ENCODE measurements around the gene EXT2. TPM values are rescaled to one million over a fixed set of nuclear protein-coding genes. Genes with fewer than 3 reads are reported as not detected.

EXT2 gene
- total RNA-seq, 3 donors from 2014 or later (not counting 1 experiment from before 2014, with no cell fraction given) = 44.2 to 50.3 (median 45.8) TPM

DNA sequence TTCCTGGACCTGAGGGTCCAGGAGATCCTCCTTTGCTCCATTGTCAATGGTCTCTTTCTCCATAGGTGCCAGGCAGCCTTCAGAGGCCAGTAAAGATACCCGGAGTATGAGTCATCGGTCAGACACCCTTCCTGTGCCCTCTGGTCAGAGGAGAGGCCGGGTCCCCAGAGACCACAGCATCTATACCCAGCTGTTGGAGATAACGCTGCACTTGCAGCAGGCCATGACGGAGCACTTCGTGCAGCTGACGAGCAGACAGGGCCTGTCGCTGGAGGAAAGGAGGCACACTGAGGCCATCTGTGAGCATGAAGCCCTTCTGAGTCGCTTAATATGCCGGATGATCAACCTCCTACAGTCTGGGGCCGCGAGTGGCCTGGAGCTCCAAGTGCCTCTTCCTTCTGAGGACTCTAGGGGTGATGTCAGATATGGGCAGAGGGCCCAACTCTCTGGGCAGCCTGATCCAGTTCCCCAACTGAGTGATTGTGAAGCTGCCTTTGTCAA, 47.5 kb upstream of the EXT2 start, which contains the start of gene ACCSL:
Gene ACCSL, plus strand, starts transcription at position 51 of the 501 bp plus-strand sequence. Its CDS starts 56 bp downstream, at position 107.
- no peaks in the 10 kb centered on the region for H3K4me1 ChIP-seq (ENCODE audit: control insufficient read depth, insufficient read depth, low read length)
- no peak within 1 kb of the TSS for H3K27ac Mint-ChIP-seq
- peaks cover 4 to 29% of the 10 kb centered on the region in 2 donors for H3K27me3 Mint-ChIP-seq (ENCODE audit: low read depth in 2 of 2)
- no peaks in the 10 kb centered on the region for H3K9me3 Mint-ChIP-seq
- H3K4me3 ChIP-seq (ENCODE audit: low read length) = no peak within 1 kb of the TSS
- ATAC-seq (no peak), DNase-seq (no peak)
- no peaks in the 10 kb centered on the region for H3K36me3 ChIP-seq (ENCODE audit: control insufficient read depth, insufficient read depth, low read length)
- no peaks in the 10 kb centered on the region for H3K9me3 ChIP-seq (ENCODE audit: control insufficient read depth, insufficient read depth, low read length)
- H3K4me3 Mint-ChIP-seq = no peak within 1 kb of the TSS
- no peaks in the 10 kb centered on the region for H3K4me1 Mint-ChIP-seq
- H3K36me3 Mint-ChIP-seq = no peaks in the 10 kb centered on the region
- intact Hi-C loops (cut with micrococcal nuclease) = no loop called here
- no peaks in the 10 kb centered on the region for H3K27me3 ChIP-seq (ENCODE audit: control insufficient read depth, insufficient read depth, low read length)
- WGBS (ENCODE audit: insufficient coverage) = 91% methylated on average over 12 of the region's 12 CpGs
- no peak within 1 kb of the TSS for H3K27ac ChIP-seq (ENCODE audit: low read length)
- TF ChIP-seq, protein P1, sequence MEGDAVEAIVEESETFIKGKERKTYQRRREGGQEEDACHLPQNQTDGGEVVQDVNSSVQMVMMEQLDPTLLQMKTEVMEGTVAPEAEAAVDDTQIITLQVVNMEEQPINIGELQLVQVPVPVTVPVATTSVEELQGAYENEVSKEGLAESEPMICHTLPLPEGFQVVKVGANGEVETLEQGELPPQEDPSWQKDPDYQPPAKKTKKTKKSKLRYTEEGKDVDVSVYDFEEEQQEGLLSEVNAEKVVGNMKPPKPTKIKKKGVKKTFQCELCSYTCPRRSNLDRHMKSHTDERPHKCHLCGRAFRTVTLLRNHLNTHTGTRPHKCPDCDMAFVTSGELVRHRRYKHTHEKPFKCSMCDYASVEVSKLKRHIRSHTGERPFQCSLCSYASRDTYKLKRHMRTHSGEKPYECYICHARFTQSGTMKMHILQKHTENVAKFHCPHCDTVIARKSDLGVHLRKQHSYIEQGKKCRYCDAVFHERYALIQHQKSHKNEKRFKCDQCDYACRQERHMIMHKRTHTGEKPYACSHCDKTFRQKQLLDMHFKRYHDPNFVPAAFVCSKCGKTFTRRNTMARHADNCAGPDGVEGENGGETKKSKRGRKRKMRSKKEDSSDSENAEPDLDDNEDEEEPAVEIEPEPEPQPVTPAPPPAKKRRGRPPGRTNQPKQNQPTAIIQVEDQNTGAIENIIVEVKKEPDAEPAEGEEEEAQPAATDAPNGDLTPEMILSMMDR (IDR thresholded peaks at IDR 0.05) = no peak

DNA sequence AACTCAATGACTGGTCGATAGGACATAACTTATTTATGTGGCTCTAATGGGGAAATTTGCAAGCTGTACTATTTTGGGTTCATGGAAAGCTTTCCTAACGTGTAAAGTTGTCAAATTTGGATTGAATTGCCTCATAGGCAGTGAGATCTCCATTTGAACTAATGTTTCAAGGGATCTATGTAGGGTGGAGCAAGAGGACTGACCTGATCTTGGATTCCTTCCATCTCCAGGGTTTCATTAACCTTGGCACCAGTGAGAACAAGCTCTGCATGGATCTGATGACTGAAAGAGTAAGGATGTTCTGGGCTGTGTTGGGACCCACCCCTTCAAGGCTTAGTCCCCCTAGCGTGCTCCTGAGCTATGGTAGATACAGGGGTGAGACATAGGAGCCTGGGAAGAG, 45.6 kb upstream of the EXT2 start:
- 81% methylated on average over 3 of the region's 3 CpGs for WGBS (ENCODE audit: insufficient coverage)
- no peak overlapping the region for H3K27ac Mint-ChIP-seq
- DNase-seq = no peak
- Histone ChIP-seq H3K9me3 (ENCODE audit: control insufficient read depth, insufficient read depth, low read length) (no peaks in the 10 kb centered on the region), H3K4me1 (ENCODE audit: control insufficient read depth, insufficient read depth, low read length) (no peaks in the 10 kb centered on the region), H3K36me3 (ENCODE audit: control insufficient read depth, insufficient read depth, low read length) (no peaks in the 10 kb centered on the region), H3K27ac (ENCODE audit: low read length) (no peak overlapping the region), H3K4me3 (ENCODE audit: low read length) (no peak overlapping the region), H3K27me3 (ENCODE audit: control insufficient read depth, insufficient read depth, low read length) (no peaks in the 10 kb centered on the region)
- peaks cover 0 to 14% of the 10 kb centered on the region in 2 donors for H3K27me3 Mint-ChIP-seq (ENCODE audit: low read depth in 2 of 2)
- no peak for ATAC-seq
- H3K4me3 Mint-ChIP-seq = no peak overlapping the region
- intact Hi-C loops (cut with micrococcal nuclease) = no loop called here
- TF ChIP-seq, protein P1 (IDR thresholded peaks at IDR 0.05) = no peak
- H3K4me1 Mint-ChIP-seq = no peaks in the 10 kb centered on the region
- no peaks in the 10 kb centered on the region for H3K9me3 Mint-ChIP-seq
- H3K36me3 Mint-ChIP-seq = no peaks in the 10 kb centered on the region

DNA sequence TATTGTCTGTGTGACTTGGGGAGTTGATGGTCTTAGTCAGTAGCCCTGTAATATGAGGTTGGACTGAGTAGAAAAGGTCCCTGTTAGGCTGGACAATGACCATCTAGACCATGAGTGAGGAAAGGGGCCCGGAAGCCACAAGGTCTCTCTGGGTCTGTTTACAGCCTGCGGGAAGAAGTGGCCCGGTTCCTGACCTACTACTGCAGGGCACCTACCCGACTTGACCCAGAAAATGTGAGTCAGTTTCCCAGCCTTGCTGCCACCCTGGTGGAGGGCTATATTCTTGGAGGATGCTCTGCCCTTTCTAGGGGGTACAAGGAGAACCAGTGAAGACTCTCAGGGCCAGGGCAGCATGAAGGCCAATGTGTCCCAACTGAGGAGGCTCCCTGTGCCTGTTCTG, 44.3 kb upstream of the EXT2 start:
- TF ChIP-seq, protein P1 (IDR thresholded peaks at IDR 0.05) = no peak
- no peak overlapping the region for H3K4me3 ChIP-seq (ENCODE audit: low read length)
- Mint-ChIP-seq H3K27ac (no peak overlapping the region), H3K4me3 (no peak overlapping the region), H3K4me1 (no peaks in the 10 kb centered on the region), H3K27me3 (ENCODE audit: low read depth in 2 of 2) (peaks cover 0 to 10% of the 10 kb centered on the region in 2 donors), H3K9me3 (no peaks in the 10 kb centered on the region), H3K36me3 (no peaks in the 10 kb centered on the region)
- intact Hi-C loops (cut with micrococcal nuclease) = no loop called here
- ATAC-seq (no peak), DNase-seq (no peak)
- H3K27ac ChIP-seq (ENCODE audit: low read length) = no peak overlapping the region
- H3K27me3 ChIP-seq (ENCODE audit: control insufficient read depth, insufficient read depth, low read length) = no peaks in the 10 kb centered on the region
- H3K36me3 ChIP-seq (ENCODE audit: control insufficient read depth, insufficient read depth, low read length) = no peaks in the 10 kb centered on the region
- H3K4me1 ChIP-seq (ENCODE audit: control insufficient read depth, insufficient read depth, low read length) = no peaks in the 10 kb centered on the region
- WGBS (ENCODE audit: insufficient coverage) = 92% methylated on average over 4 of the region's 4 CpGs
- no peaks in the 10 kb centered on the region for H3K9me3 ChIP-seq (ENCODE audit: control insufficient read depth, insufficient read depth, low read length)

DNA sequence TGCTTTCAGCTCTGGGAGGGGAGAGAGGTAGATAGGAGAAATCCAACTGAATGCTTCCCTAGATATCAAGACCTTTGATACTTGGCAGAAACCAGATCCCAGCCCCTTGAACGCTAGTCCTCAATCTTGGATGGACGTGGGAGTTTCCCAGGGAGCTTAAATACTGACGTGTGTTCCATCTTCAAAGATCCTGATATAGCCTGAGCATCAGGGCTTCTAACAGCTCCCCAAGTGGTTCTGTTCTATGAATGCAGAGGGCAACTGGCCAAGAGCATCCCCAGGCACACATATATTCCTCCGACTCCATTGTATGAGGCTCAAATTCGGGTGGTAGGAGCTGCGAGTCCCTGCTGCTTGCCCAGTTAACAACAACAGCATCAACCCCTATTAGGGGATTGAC, 38.1 kb upstream of the EXT2 start:
- Histone ChIP-seq H3K27ac (ENCODE audit: low read length) (no peak overlapping the region), H3K36me3 (ENCODE audit: control insufficient read depth, insufficient read depth, low read length) (no peaks in the 10 kb centered on the region), H3K27me3 (ENCODE audit: control insufficient read depth, insufficient read depth, low read length) (no peaks in the 10 kb centered on the region), H3K4me1 (ENCODE audit: control insufficient read depth, insufficient read depth, low read length) (no peaks in the 10 kb centered on the region), H3K9me3 (ENCODE audit: control insufficient read depth, insufficient read depth, low read length) (no peaks in the 10 kb centered on the region), H3K4me3 (ENCODE audit: low read length) (no peak overlapping the region)
- ATAC-seq (no peak), DNase-seq (no peak)
- H3K4me3 Mint-ChIP-seq = no peak overlapping the region
- H3K27me3 Mint-ChIP-seq (ENCODE audit: low read depth in 2 of 2) = peaks cover 0 to 3% of the 10 kb centered on the region in 2 donors
- no peak overlapping the region for H3K27ac Mint-ChIP-seq
- H3K9me3 Mint-ChIP-seq = no peaks in the 10 kb centered on the region
- no peaks in the 10 kb centered on the region for H3K4me1 Mint-ChIP-seq
- intact Hi-C loops (cut with micrococcal nuclease) = no loop called here
- no peaks in the 10 kb centered on the region for H3K36me3 Mint-ChIP-seq
- TF ChIP-seq, protein P1 (IDR thresholded peaks at IDR 0.05) = no peak
- WGBS (ENCODE audit: insufficient coverage) = 90% methylated on average over 6 of the region's 6 CpGs

Measured in natural killer cell (primary cell).